H54 (cell line): ENCODE data around the gene TRERF1.
"Not testable (repeated sequence)": the region's sequence is repeated elsewhere in the genome, so short reads cannot be mapped to it uniquely, and the experiment has no call there.

Experiments used
- DNase-seq: peaks from one replicate; pipeline ENCODE4 v3.0.0; 2011; ENCODE audit warnings: low spot score, mixed read lengths; ENCODE audit not compliant: insufficient read length
- FAIRE-seq: peaks from 3 replicates; lab custom pipeline; 2011; peaks lifted over from hg19 to GRCh38; lab: Jason Lieb, UNC
- POLR2A ChIP-seq: IDR thresholded peaks from 2 replicates; pipeline ENCODE4 v1.6.1; 2011; ENCODE audit warnings: low read depth, mild to moderate bottlenecking, low read length

The TRERF1 gene

GRCh38 chr6:42341771-42342553, 109.8 kb downstream of the TRERF1 start:
- no peak for TF ChIP-seq POLR2A
- FAIRE-seq = no peak
- DNase-seq = no peak

- no peak for FAIRE-seq
- DNase-seq = no peak
- TF ChIP-seq POLR2A = no peak
These were observed 110.5 kb downstream of the TRERF1 start for GRCh38 chr6:42341221-42341620.

GRCh38 chr6:42340511-42340910, 111.2 kb downstream of the TRERF1 start:
- DNase-seq (no peak), FAIRE-seq (no peak)
- no peak for TF ChIP-seq POLR2A

GRCh38 chr6:42339991-42340401, 111.7 kb downstream of the TRERF1 start:
- FAIRE-seq (no peak), DNase-seq (peak; percentile 30)
- no peak for TF ChIP-seq POLR2A

- no peak for FAIRE-seq
- peak; percentile 80 for DNase-seq
- no peak for TF ChIP-seq POLR2A
These were observed 112.9 kb downstream of the TRERF1 start for GRCh38 chr6:42338744-42339222.

GRCh38 chr6:42337985-42338743, 113.6 kb downstream of the TRERF1 start:
- FAIRE-seq = peak; percentile 70
- TF ChIP-seq POLR2A = no peak
- DNase-seq = no peak

- TF ChIP-seq POLR2A = no peak
- FAIRE-seq (no peak), DNase-seq (no peak)
These were observed 115.3 kb downstream of the TRERF1 start for GRCh38 chr6:42336431-42336830.

GRCh38 chr6:42335896-42336295, 115.8 kb downstream of the TRERF1 start:
- DNase-seq (no peak), FAIRE-seq (no peak)
- no peak for TF ChIP-seq POLR2A

GRCh38 chr6:42334870-42335269, 116.9 kb downstream of the TRERF1 start:
- FAIRE-seq (no peak), DNase-seq (no peak)
- no peak for TF ChIP-seq POLR2A

- DNase-seq = no peak
- FAIRE-seq = no peak
These were observed 118.1 kb downstream of the TRERF1 start for GRCh38 chr6:42333612-42334011.

GRCh38 chr6:42332916-42333315, 118.8 kb downstream of the TRERF1 start:
- FAIRE-seq (no peak), DNase-seq (no peak)
- TF ChIP-seq POLR2A = no peak

More at GRCh38 chr6:42333612-42334011, 118.1 kb downstream of the TRERF1 start:
- no peak for TF ChIP-seq POLR2A

- no peak for DNase-seq
- TF ChIP-seq POLR2A = no peak
- FAIRE-seq = no peak
These were observed 120.7 kb downstream of the TRERF1 start for GRCh38 chr6:42331019-42331418.

- DNase-seq (no peak), FAIRE-seq (no peak)
- no peak for TF ChIP-seq POLR2A
These were observed 125.5 kb downstream of the TRERF1 start for GRCh38 chr6:42326248-42326647.

GRCh38 chr6:42324656-42325324, 126.9 kb downstream of the TRERF1 start:
- not testable (repeated sequence) for DNase-seq, FAIRE-seq
